GM23338 (cell line): Measurements from ENCODE around the gene IQSEC2. TPM values are rescaled to one million over a fixed set of nuclear protein-coding genes. Genes with fewer than 3 reads are reported as not detected.

Experiments
- ATAC-seq: fragments of 200-7000 bp; cut with Tn5 transposase; 3 replicates; pipeline ENCODE4 v1.9.1; 2020
- DNase-seq: peaks from one replicate; pipeline ENCODE4 v3.0.0-alpha.2; 2015; ENCODE audit warnings: low spot score
- H2AFZ ChIP-seq: fragments of 200-600 bp; sonication (generic); 2 replicates; pipeline ENCODE4 v1.8.0; 2016; ENCODE audit warnings: antibody characterized with exemption, mild to moderate bottlenecking, moderate library complexity
- H3F3A ChIP-seq: fragments of 200-600 bp; sonication (generic); replicated peaks from 2 replicates; pipeline ENCODE4 v1.8.0; 2017; ENCODE audit warnings: antibody characterized with exemption, mixed run types, low read depth
- H3K27ac ChIP-seq: fragments of 200-600 bp; sonication (generic); 2 replicates; pipeline ENCODE4 v1.6.1; 2016; ENCODE audit warnings: low read depth
- H3K27me3 ChIP-seq: fragments of 200-600 bp; sonication (generic); 2 replicates; pipeline ENCODE4 v1.8.0; 2016; ENCODE audit warnings: mild to moderate bottlenecking, mixed run types, moderate library complexity; ENCODE audit not compliant: insufficient read depth
- H3K36me3 ChIP-seq: fragments of 200-600 bp; sonication (generic); 2 replicates; pipeline ENCODE4 v1.8.0; 2016; ENCODE audit warnings: mild to moderate bottlenecking; ENCODE audit not compliant: insufficient read depth
- H3K4me1 ChIP-seq: fragments of 200-600 bp; sonication (generic); 2 replicates; pipeline ENCODE4 v1.8.0; 2016; ENCODE audit warnings: mild to moderate bottlenecking, moderate library complexity; ENCODE audit not compliant: insufficient read depth
- H3K4me2 ChIP-seq: fragments of 200-600 bp; sonication (generic); 2 replicates; pipeline ENCODE4 v1.7.1; 2017; ENCODE audit warnings: mixed run types
- H3K4me3 ChIP-seq: fragments of 200-600 bp; sonication (generic); 2 replicates; pipeline ENCODE4 v1.6.1; 2016; ENCODE audit warnings: mixed run types
- H3K79me2 ChIP-seq: fragments of 200-600 bp; sonication (generic); replicated peaks from 2 replicates; pipeline ENCODE4 v1.8.0; 2017; ENCODE audit warnings: mild to moderate bottlenecking; ENCODE audit not compliant: insufficient read depth
- H3K9me2 ChIP-seq: fragments of 200-600 bp; sonication (generic); 2 replicates; pipeline ENCODE4 v1.8.0; 2017; ENCODE audit not compliant: insufficient read depth
- H4K20me1 ChIP-seq: fragments of 200-600 bp; sonication (generic); replicated peaks from 2 replicates; pipeline ENCODE4 v1.8.0; 2017; ENCODE audit warnings: mild to moderate bottlenecking; ENCODE audit not compliant: insufficient read depth
- H3K27ac Mint-ChIP-seq: 2 replicates; pipeline ENCODE4 v1.8.0; 2020; ENCODE audit warnings: inconsistent platforms, mild to moderate bottlenecking, moderate library complexity, mixed read lengths
- H3K27me3 Mint-ChIP-seq: 3 replicates; pipeline ENCODE4 v1.8.0; 2022; ENCODE audit warnings: low read depth, mild to moderate bottlenecking, moderate library complexity, mixed read lengths, inconsistent platforms; ENCODE audit not compliant: insufficient read depth, poor library complexity
- H3K36me3 Mint-ChIP-seq: 3 replicates; pipeline ENCODE4 v1.8.0; 2021; ENCODE audit warnings: low read depth, mild to moderate bottlenecking, inconsistent platforms, moderate library complexity, mixed read lengths
- H3K4me1 Mint-ChIP-seq: 3 replicates; pipeline ENCODE4 v1.8.0; 2020; ENCODE audit warnings: mild to moderate bottlenecking, inconsistent platforms, mixed read lengths
- H3K4me3 Mint-ChIP-seq: 3 replicates; pipeline ENCODE4 v1.8.0; 2021; ENCODE audit warnings: moderate library complexity, mild to moderate bottlenecking, inconsistent platforms, mixed read lengths
- H3K9me3 Mint-ChIP-seq: 3 replicates; pipeline ENCODE4 v1.8.0; 2020; ENCODE audit warnings: moderate library complexity, mild to moderate bottlenecking, inconsistent platforms, mixed read lengths
- CREB1 ChIP-seq: fragments of 250-450 bp; sonication (Bioruptor Pico); IDR thresholded peaks from 2 replicates; pipeline ENCODE4 v1.5.0; 2020; ENCODE audit warnings: low read depth, mild to moderate bottlenecking, moderate library complexity
- CTCF ChIP-seq, 2 experiments: fragments of 200-600 bp in 1 of 2; sonication (generic) in 1 of 2; conservative IDR thresholded peaks; 2 replicates each; pipeline versions ENCODE4 v1.5.1 to v1.6.1; 2016 to 2017; ENCODE audit warnings: antibody characterized with exemption in 2 of 2, low read depth in 2 of 2, mild to moderate bottlenecking in 2 of 2, moderate library complexity in 1 of 2
- ETS1 ChIP-seq: IDR thresholded peaks from 2 replicates; pipeline ENCODE4 v1.6.1; 2016; ENCODE audit warnings: antibody characterized with exemption
- EZH2 ChIP-seq: fragments of 200-600 bp; sonication (generic); IDR thresholded peaks from one replicate; pipeline ENCODE4 v1.8.0; 2017; ENCODE audit warnings: antibody characterized with exemption, mild to moderate bottlenecking, low read depth; ENCODE audit not compliant: unreplicated experiment
- EZH2phosphoT487 ChIP-seq: fragments of 200-600 bp; sonication (generic); IDR thresholded peaks from one replicate; pipeline ENCODE4 v1.8.1; 2018; ENCODE audit warnings: antibody characterized with exemption; ENCODE audit not compliant: unreplicated experiment
- JUNB ChIP-seq: IDR thresholded peaks from one replicate; pipeline ENCODE4 v1.6.1; 2016; ENCODE audit warnings: antibody characterized with exemption; ENCODE audit not compliant: unreplicated experiment
- NANOG ChIP-seq: IDR thresholded peaks from 2 replicates; pipeline ENCODE4 v1.6.1; 2016; ENCODE audit warnings: antibody characterized with exemption, borderline replicate concordance
- POLR2AphosphoS5 ChIP-seq: IDR thresholded peaks from 2 replicates; pipeline ENCODE4 v1.6.1; 2016; ENCODE audit warnings: antibody characterized with exemption, low read depth
- REST ChIP-seq: IDR thresholded peaks from one replicate; pipeline ENCODE4 v1.6.1; 2018; ENCODE audit warnings: antibody characterized with exemption; ENCODE audit not compliant: unreplicated experiment
- STAT1 ChIP-seq: IDR thresholded peaks from one replicate; pipeline ENCODE4 v1.6.1; 2016; ENCODE audit warnings: antibody characterized with exemption; ENCODE audit not compliant: unreplicated experiment
- ZNF114 ChIP-seq: fragments of 250-450 bp; sonication (Bioruptor Pico); IDR thresholded peaks from 2 replicates; pipeline ENCODE4 v1.5.0; 2020; ENCODE audit warnings: mild to moderate bottlenecking, moderate library complexity
- ZNF331 ChIP-seq: fragments of 250-450 bp; sonication (Bioruptor Pico); IDR thresholded peaks from 2 replicates; pipeline ENCODE4 v1.5.0; 2020; ENCODE audit warnings: low read depth, mild to moderate bottlenecking, moderate library complexity
- ZNF462 ChIP-seq: fragments of 250-450 bp; sonication (Bioruptor Pico); IDR thresholded peaks from 2 replicates; pipeline ENCODE4 v1.5.0; 2020; ENCODE audit warnings: mild to moderate bottlenecking, moderate library complexity
- polyA plus RNA-seq: library from polyadenylated mRNA; unstranded; fragments of >200 nt; fragmentation: Nextera tagmentation; extraction: Ambion mirVana; gene quantifications from 2 replicates; pipeline ENCODE4 v1.2.1, GENCODE V29; 2016
- total RNA-seq: library from RNA; depleted of rRNA; stranded (reverse); fragments of >200 nt; shearing (Covaris generic); gene quantifications from 2 replicates; pipeline ENCODE4 v1.2.3, GENCODE V29; 2014

IQSEC2 gene
- total and polyA plus RNA-seq, 2 experiments from 2014 or later: 12.3 to 92.2 TPM

- H3K4me3 ChIP-seq: peak overlapping the region; percentile 69
- H3K4me1 ChIP-seq: peaks cover 22% of the 10 kb centered on the region; the same call in 1 of the 2 replicates
- TF ChIP-seq ETS1 (no peak), ZNF114 (CRISPR knock-in tag) (no peak), CREB1 (CRISPR knock-in tag) (no peak), STAT1 (no peak), POLR2AphosphoS5 (no peak), CTCF (conservative IDR thresholded peaks at IDR 0.05; ENCODE audit: low read depth in 2 of 2) (no peak), EZH2 (no peak), NANOG (no peak), JUNB (no peak), EZH2phosphoT487 (no peak), ZNF462 (CRISPR knock-in tag) (no peak), ZNF331 (no peak), REST (no peak)
- ATAC-seq (peak; percentile 7; the same call in 2 of the 3 replicates), DNase-seq (peak; percentile 28)
- no peaks in the 10 kb centered on the region; the same call in 1 of the 3 replicates for H3K9me3 Mint-ChIP-seq
- peak overlapping the region; percentile 93 for H3K4me3 Mint-ChIP-seq
- no peaks in the 10 kb centered on the region; the same call in 2 of the 3 replicates for H3K36me3 Mint-ChIP-seq
- no peaks in the 10 kb centered on the region for H3K36me3 ChIP-seq
- no peak overlapping the region for H3K27ac Mint-ChIP-seq
- no peaks in the 10 kb centered on the region for H3K27me3 ChIP-seq
- H3K4me2 ChIP-seq: peak overlapping the region; percentile 85
- H3K79me2 ChIP-seq: peaks cover 70% of the 10 kb centered on the region
- H3K27ac ChIP-seq: no peak overlapping the region
- H3K4me1 Mint-ChIP-seq: peaks cover 59% of the 10 kb centered on the region
- H4K20me1 ChIP-seq: peaks cover 9% of the 10 kb centered on the region; the same call in 1 of the 2 replicates
- no peaks in the 10 kb centered on the region for H3K9me2 ChIP-seq
- H3K27me3 Mint-ChIP-seq: peaks cover 24% of the 10 kb centered on the region
- no peaks in the 10 kb centered on the region for H3F3A ChIP-seq
- no peak overlapping the region for H2AFZ ChIP-seq
Measured at GRCh38 chrX:53318766-53319353, 37.5 kb upstream of the IQSEC2 start.
